SK-N-SH (cell line): ENCODE data around the gene CCDC91. TPM values are rescaled to one million over a fixed set of nuclear protein-coding genes. Genes with fewer than 3 reads are reported as not detected.

Experiments
- CTCF ChIA-PET: fragments of 300-600, 350-600 bp; formaldehyde crosslinking; extraction: SDS; loops from one replicate; lab custom pipeline; 2021; lab: Yijun Ruan, JAX
- POLR2A ChIA-PET: fragments of 350-600 bp; sonication (Branson Sonifier 250); formaldehyde crosslinking; extraction: SDS; loops from one replicate; lab custom pipeline; 2020; ENCODE audit warnings: antibody characterized with exemption, inconsistent platforms; lab: Yijun Ruan, JAX
- DNase-seq: peaks from one replicate; pipeline ENCODE4 v3.0.0; 2012
- H2AFZ ChIP-seq: fragments of 200-600 bp; sonication (generic); 2 replicates; pipeline ENCODE4 v1.8.1; 2016; ENCODE audit warnings: antibody characterized with exemption, mild to moderate bottlenecking, low read depth
- H3F3A ChIP-seq: fragments of 200-600 bp; sonication (generic); replicated peaks from 2 replicates; pipeline ENCODE3; 2016; ENCODE audit warnings: antibody characterized with exemption, mild to moderate bottlenecking; ENCODE audit not compliant: insufficient read depth
- H3K27ac ChIP-seq, 2 experiments: fragments of 200-500 bp in 1 of 2; fragments of 200-600 bp in 1 of 2; sonication (Bioruptor generic) in 1 of 2; sonication (generic), shearing (Covaris generic) in 1 of 2; 2 replicates each; pipeline versions ENCODE4 v1.5.1 to v1.6.1; 2014 to 2016; ENCODE audit warnings: low read depth in 2 of 2, inconsistent platforms in 1 of 2, low read length in 1 of 2, mild to moderate bottlenecking in 1 of 2, mixed read lengths in 1 of 2
- H3K27me3 ChIP-seq: fragments of 200-600 bp; sonication (generic), shearing (Covaris generic); 2 replicates; pipeline ENCODE4 v1.6.1; 2016; ENCODE audit warnings: mixed run types; ENCODE audit not compliant: insufficient read depth
- H3K36me3 ChIP-seq, 2 experiments: fragments of 200-500 bp in 1 of 2; fragments of 200-600 bp in 1 of 2; sonication (Bioruptor generic) in 1 of 2; sonication (generic) in 1 of 2; replicated peaks in 1 of 2; 2 replicates each; pipeline versions ENCODE3 to v1.5.1; 2014 to 2016; ENCODE audit warnings: low read length in 1 of 2, mild to moderate bottlenecking in 1 of 2; ENCODE audit not compliant: insufficient read depth in 2 of 2, control insufficient read depth in 1 of 2
- H3K4me1 ChIP-seq, 2 experiments: fragments of 200-500 bp in 1 of 2; fragments of 200-600 bp in 1 of 2; sonication (Bioruptor generic) in 1 of 2; sonication (generic), shearing (Covaris generic) in 1 of 2; 2 replicates each; pipeline versions ENCODE4 v1.5.1 to v1.6.1; 2014 to 2016; ENCODE audit warnings: low read depth in 1 of 2, low read length in 1 of 2, mixed run types in 1 of 2; ENCODE audit not compliant: insufficient read depth in 2 of 2, control insufficient read depth in 1 of 2
- H3K4me2 ChIP-seq: fragments of 200-600 bp; sonication (generic), shearing (Covaris generic); 2 replicates; pipeline ENCODE4 v1.6.1; 2017; ENCODE audit warnings: mixed run types
- H3K4me3 ChIP-seq, 2 experiments: fragments of 200-500 bp in 1 of 2; fragments of 200-600 bp in 1 of 2; sonication (Bioruptor generic) in 1 of 2; sonication (generic), shearing (Covaris generic) in 1 of 2; 2 replicates each; pipeline versions ENCODE4 v1.5.1 to v1.8.1; 2014 to 2016; ENCODE audit warnings: low read depth in 2 of 2, inconsistent platforms in 1 of 2, low read length in 1 of 2, mild to moderate bottlenecking in 1 of 2, mixed read lengths in 1 of 2, moderate library complexity in 1 of 2
- H3K79me2 ChIP-seq: fragments of 200-600 bp; sonication (generic); 2 replicates; pipeline ENCODE4 v1.8.1; 2017; ENCODE audit warnings: mild to moderate bottlenecking; ENCODE audit not compliant: insufficient read depth
- H3K9ac ChIP-seq: fragments of 200-600 bp; sonication (generic); 2 replicates; pipeline ENCODE4 v1.6.1; 2017; ENCODE audit warnings: mixed run types
- H3K9me2 ChIP-seq: fragments of 200-600 bp; sonication (generic); 2 replicates; pipeline ENCODE4 v1.6.1; 2017; ENCODE audit warnings: mixed run types
- H3K9me3 ChIP-seq: fragments of 200-600 bp; sonication (generic); 2 replicates; pipeline ENCODE4 v1.6.1; 2017; ENCODE audit warnings: mixed run types, mild to moderate bottlenecking, moderate library complexity
- H4K20me1 ChIP-seq: fragments of 200-600 bp; sonication (generic); 2 replicates; pipeline ENCODE4 v1.6.1; 2017; ENCODE audit warnings: mild to moderate bottlenecking, mixed run types; ENCODE audit not compliant: insufficient read depth
- CHD2 ChIP-seq: fragments of 150-350 bp; IDR thresholded peaks from 2 replicates; pipeline ENCODE4 v1.6.1; 2018; ENCODE audit warnings: low read length; ENCODE audit not compliant: partially characterized antibody
- CTCF ChIP-seq: fragments of 200-600 bp; sonication (generic); IDR thresholded peaks from 2 replicates; pipeline ENCODE4 v1.6.1; 2017; ENCODE audit warnings: antibody characterized with exemption, mild to moderate bottlenecking, moderate library complexity
- ELF1 ChIP-seq: IDR thresholded peaks from 2 replicates; pipeline ENCODE4 v1.4.0; 2012
- EP300 ChIP-seq, 2 experiments: IDR thresholded peaks; 2 replicates each; pipeline versions ENCODE4 v1.4.0 to v1.6.1; 2012; ENCODE audit warnings: borderline replicate concordance in 1 of 2, low read depth in 1 of 2, low read length in 1 of 2
- EZH2phosphoT487 ChIP-seq: fragments of 200-600 bp; sonication (generic); IDR thresholded peaks from 2 replicates; pipeline ENCODE4 v1.6.1; 2017; ENCODE audit warnings: low read depth, mixed run types, mild to moderate bottlenecking, antibody characterized with exemption, moderate library complexity, borderline replicate concordance
- FOSL2 ChIP-seq: IDR thresholded peaks from 2 replicates; pipeline ENCODE4 v1.4.0; 2012; ENCODE audit warnings: low read depth, mild to moderate bottlenecking, moderate library complexity, borderline replicate concordance
- FOXM1 ChIP-seq: IDR thresholded peaks from 2 replicates; pipeline ENCODE4 v1.4.0; 2012; ENCODE audit warnings: low read depth, mild to moderate bottlenecking
- MAX ChIP-seq: IDR thresholded peaks from 2 replicates; pipeline ENCODE4 v1.4.0; 2012; ENCODE audit warnings: low read depth
- MEF2A ChIP-seq: IDR thresholded peaks from 2 replicates; pipeline ENCODE4 v1.4.0; 2012; ENCODE audit warnings: low read depth, borderline replicate concordance
- RAD21 ChIP-seq: IDR thresholded peaks from 2 replicates; pipeline ENCODE4 v1.6.1; 2012; ENCODE audit warnings: mild to moderate bottlenecking, low read length
- RXRA ChIP-seq: IDR thresholded peaks from 2 replicates; pipeline ENCODE4 v1.4.0; 2012; ENCODE audit warnings: low read depth, mild to moderate bottlenecking, borderline replicate concordance
- TAF1 ChIP-seq: IDR thresholded peaks from 2 replicates; pipeline ENCODE4 v1.6.1; 2012; ENCODE audit warnings: low read depth, mild to moderate bottlenecking, low read length, moderate library complexity, borderline replicate concordance
- USF2 ChIP-seq: fragments of 150-350 bp; IDR thresholded peaks from 2 replicates; pipeline ENCODE4 v1.6.1; 2017; ENCODE audit warnings: antibody characterized with exemption, low read length, low read depth, borderline replicate concordance
- ZBTB33 ChIP-seq: IDR thresholded peaks from 2 replicates; pipeline ENCODE4 v1.4.0; 2012; ENCODE audit warnings: low read depth, borderline replicate concordance
- WGBS: methylation state at CpG from one replicate; pipeline ENCODE4 v1.1.6; 2017; ENCODE audit warnings: low lambda C conversion rate; 5-methylcytosine and 5-hydroxymethylcytosine counted together
- polyA plus RNA-seq, 3 experiments: library from polyadenylated mRNA; depleted of rRNA; stranded (reverse); fragments of >200 nt; gene quantifications; 2 replicates each; pipeline ENCODE4 v1.2.3, GENCODE V29; 2012
- TF ChIP-seq, protein P1 (sequence below): IDR thresholded peaks from 2 replicates; pipeline ENCODE4 v1.4.0; 2012; ENCODE audit warnings: low read depth, borderline replicate concordance

The CCDC91 gene
- polyA plus RNA-seq, 1 of the 3 experiments (the other 2 are of a cell fraction): 13.0 TPM

DNA sequence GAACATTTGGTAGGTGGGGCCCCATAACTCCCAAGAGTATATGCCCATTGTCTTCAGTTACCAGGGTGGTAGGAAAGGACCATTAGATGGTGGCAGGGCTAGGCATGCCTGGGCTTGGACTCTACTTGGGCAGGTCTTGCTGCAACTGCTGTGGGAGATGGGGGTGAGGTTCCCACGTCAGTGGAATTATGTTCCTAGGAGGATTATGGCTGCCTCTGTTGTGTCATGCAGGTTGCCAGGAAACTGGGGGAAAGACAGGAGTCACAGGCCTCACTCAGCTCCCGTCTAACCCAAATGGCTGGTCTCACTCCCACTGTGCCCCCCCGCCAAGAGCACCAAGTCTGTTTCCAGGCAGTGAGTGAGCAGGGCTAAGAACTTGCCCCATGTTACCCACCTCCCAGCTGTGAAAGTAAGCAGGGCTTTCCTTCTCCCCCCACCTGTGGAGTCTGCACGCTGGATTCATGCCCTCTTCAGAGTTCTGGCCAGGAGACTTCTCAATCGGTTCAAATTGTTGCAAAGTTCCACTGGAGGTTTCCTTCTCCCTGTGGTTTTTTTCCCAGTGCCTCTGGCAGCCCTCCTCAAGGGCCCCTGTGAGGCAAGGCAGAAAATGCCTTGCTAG lies 337.5 kb downstream of the CCDC91 start:
- H2AFZ ChIP-seq: no peak overlapping the region
- POLR2A ChIA-PET: no interaction called here
- H3K9me3 ChIP-seq: no peaks in the 10 kb centered on the region
- no peak overlapping the region for H3K4me3 ChIP-seq
- H4K20me1 ChIP-seq: no peaks in the 10 kb centered on the region
- WGBS: 95% methylated on average over 5 of the region's 5 CpGs
- H3K27ac ChIP-seq: no peak overlapping the region
- H3K9me2 ChIP-seq: no peaks in the 10 kb centered on the region
- CTCF ChIA-PET: interaction anchor here (1.1 kb wide), 1 partner anchor 9 kb away, joined by 3 read pairs; no protein-coding TSS in a partner anchor
- no peak overlapping the region for H3K9ac ChIP-seq
- no peak for TF ChIP-seq CTCF
- no peak for TF ChIP-seq MAX
- no peak for TF ChIP-seq EZH2phosphoT487
- no peak for TF ChIP-seq CHD2
- no peak for TF ChIP-seq TAF1
- TF ChIP-seq, protein P1, sequence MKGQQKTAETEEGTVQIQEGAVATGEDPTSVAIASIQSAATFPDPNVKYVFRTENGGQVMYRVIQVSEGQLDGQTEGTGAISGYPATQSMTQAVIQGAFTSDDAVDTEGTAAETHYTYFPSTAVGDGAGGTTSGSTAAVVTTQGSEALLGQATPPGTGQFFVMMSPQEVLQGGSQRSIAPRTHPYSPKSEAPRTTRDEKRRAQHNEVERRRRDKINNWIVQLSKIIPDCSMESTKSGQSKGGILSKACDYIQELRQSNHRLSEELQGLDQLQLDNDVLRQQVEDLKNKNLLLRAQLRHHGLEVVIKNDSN: no peak
- no peak for TF ChIP-seq ELF1
- TF ChIP-seq MEF2A: no peak
- no peak for TF ChIP-seq RXRA
- TF ChIP-seq RAD21: no peak
- no peak for TF ChIP-seq ZBTB33
- no peak for TF ChIP-seq USF2
- TF ChIP-seq EP300 (IDR thresholded peaks at IDR 0.05; ENCODE audit: borderline replicate concordance in 1 of 2, low read depth in 1 of 2, low read length in 1 of 2): no peak
- no peak for TF ChIP-seq FOSL2
- no peak for TF ChIP-seq FOXM1
- H3K27me3 ChIP-seq: no peaks in the 10 kb centered on the region
- no peaks in the 10 kb centered on the region for H3K36me3 ChIP-seq
- no peak for DNase-seq
- H3K4me1 ChIP-seq: no peaks in the 10 kb centered on the region
- H3F3A ChIP-seq: no peaks in the 10 kb centered on the region
- no peak overlapping the region for H3K4me2 ChIP-seq
- no peaks in the 10 kb centered on the region for H3K79me2 ChIP-seq
